Endothelial cell of umbilical vein (primary cell): ENCODE results near the gene FHDC1. TPM values are rescaled to one million over a fixed set of nuclear protein-coding genes. Genes with fewer than 3 reads are reported as not detected.

Experiments
- BruUV-seq: library from RNA; stranded (reverse); fragments of 400-500 nt; replicated peaks from 2 replicates; lab custom pipeline; 2021; lab: Mats Ljungman, UMichigan
- CTCF ChIA-PET: fragments of 300-600, 350-600 bp; sonication (Branson Sonifier 250); formaldehyde crosslinking; loops from one replicate; lab custom pipeline; 2021; ENCODE audit warnings: antibody characterized with exemption, inconsistent platforms; lab: Charles Lee
- POLR2A ChIA-PET: fragments of 300-600, 350-600 bp; sonication (Branson Sonifier 250); formaldehyde crosslinking; loops from one replicate; lab custom pipeline; 2021; ENCODE audit warnings: antibody characterized with exemption, inconsistent platforms; lab: Charles Lee
- DNase-seq: peaks from one replicate; pipeline ENCODE4 v3.0.0-alpha.2; 2011; ENCODE audit warnings: low read depth, low spot score
- FAIRE-seq: peaks from 2 replicates; lab custom pipeline; 2011; peaks lifted over from hg19 to GRCh38; lab: Jason Lieb, UNC
- H2AFZ ChIP-seq: 2 replicates; pipeline ENCODE4 v1.6.0; 2012; ENCODE audit warnings: low read depth, low read length, control low read depth, inconsistent platforms
- H3K27ac ChIP-seq: 2 replicates; pipeline ENCODE4 v1.5.1; 2011; ENCODE audit warnings: low read depth, mild to moderate bottlenecking, control low read depth, low read length, moderate library complexity; ENCODE audit not compliant: insufficient read depth
- H3K27me3 ChIP-seq, 2 experiments: 2 replicates each; pipeline versions ENCODE4 v1.6.0 to v1.6.1; 2011; ENCODE audit warnings: low read length in 2 of 2, mixed read lengths in 1 of 2; ENCODE audit not compliant: control insufficient read depth in 2 of 2, insufficient read depth in 2 of 2
- H3K36me3 ChIP-seq, 2 experiments: 2 replicates in 1 of 2; 3 replicates in 1 of 2; pipeline ENCODE4 v1.5.1; 2011; ENCODE audit warnings: low read length in 2 of 2, mild to moderate bottlenecking in 1 of 2, moderate library complexity in 1 of 2; ENCODE audit not compliant: control insufficient read depth in 2 of 2, insufficient read depth in 2 of 2; ENCODE audit errors: extremely low read depth in 1 of 2
- H3K4me1 ChIP-seq: 3 replicates; pipeline ENCODE4 v1.5.1; 2011; ENCODE audit warnings: mild to moderate bottlenecking, low read length; ENCODE audit not compliant: control insufficient read depth, insufficient read depth; ENCODE audit errors: extremely low read depth
- H3K4me2 ChIP-seq: 2 replicates; pipeline ENCODE4 v1.6.1; 2011; ENCODE audit warnings: low read length, control low read depth, mixed read lengths; ENCODE audit not compliant: insufficient read depth
- H3K4me3 ChIP-seq, 3 experiments: fragments of 200-600 bp in 1 of 3; sonication (generic), shearing (Covaris generic) in 1 of 3; replicated peaks in 1 of 3; 2 replicates each; pipeline ENCODE4 v1.5.1; 2011 to 2016; ENCODE audit warnings: control low read depth in 3 of 3, low read length in 3 of 3, mild to moderate bottlenecking in 2 of 3, inconsistent platforms in 1 of 3, low read depth in 1 of 3, moderate library complexity in 1 of 3; ENCODE audit not compliant: insufficient read depth in 1 of 3
- H3K79me2 ChIP-seq: 2 replicates; pipeline ENCODE4 v1.6.0; 2012; ENCODE audit warnings: low read length, inconsistent platforms; ENCODE audit not compliant: control insufficient read depth, insufficient read depth
- H3K9ac ChIP-seq: replicated peaks from 2 replicates; pipeline ENCODE3; 2011; ENCODE audit warnings: low read length, control low read depth; ENCODE audit not compliant: insufficient read depth; ENCODE audit errors: extremely low read depth
- H3K9me1 ChIP-seq: replicated peaks from 3 replicates; pipeline ENCODE4 v1.6.0; 2011; ENCODE audit warnings: mild to moderate bottlenecking, low read length; ENCODE audit not compliant: control insufficient read depth, insufficient read depth; ENCODE audit errors: extremely low read depth
- H3K9me3 ChIP-seq: replicated peaks from 2 replicates; pipeline ENCODE4 v1.5.1; 2012; ENCODE audit warnings: low read length, inconsistent platforms; ENCODE audit not compliant: control insufficient read depth, insufficient read depth
- H4K20me1 ChIP-seq: replicated peaks from 2 replicates; pipeline ENCODE3; 2011; ENCODE audit warnings: mild to moderate bottlenecking, low read length; ENCODE audit not compliant: control insufficient read depth, insufficient read depth; ENCODE audit errors: extremely low read depth
- EZH2 ChIP-seq: IDR thresholded peaks from 2 replicates; pipeline ENCODE4 v1.6.1; 2012; ENCODE audit warnings: borderline replicate concordance, low read depth, mild to moderate bottlenecking, moderate library complexity, low read length, inconsistent platforms; ENCODE audit not compliant: severe bottlenecking
- GATA2 ChIP-seq: IDR thresholded peaks from 2 replicates; pipeline ENCODE4 v1.7.0; 2011; ENCODE audit warnings: low read depth, mild to moderate bottlenecking, moderate library complexity, mixed read lengths, low read length; ENCODE audit not compliant: insufficient read length, insufficient read depth
- MYC ChIP-seq: IDR thresholded peaks from one replicate; pipeline ENCODE4 v1.6.1; 2011; ENCODE audit warnings: mild to moderate bottlenecking, low read depth, low read length
- POLR2A ChIP-seq: IDR thresholded peaks from 2 replicates; pipeline ENCODE4 v1.6.1; 2012; ENCODE audit warnings: low read depth, mild to moderate bottlenecking, control low read depth, low read length
- POLR2AphosphoS5 ChIP-seq: IDR thresholded peaks from 2 replicates; pipeline ENCODE4 v1.6.1; 2012; ENCODE audit warnings: low read depth, mild to moderate bottlenecking, control low read depth, low read length, moderate library complexity; ENCODE audit not compliant: insufficient read depth
- dilution Hi-C: fragments of 300-500 bp; cut with MboI; formaldehyde crosslinking; loops from one replicate; pipeline ENCODE4 v1.15.0; 2019; ENCODE audit warnings: low sequenced_read_pairs; ENCODE audit not compliant: extremely low pct_ligation_motif_present
- intact Hi-C: fragments of 100-400 bp; cut with micrococcal nuclease; formaldehyde crosslinking; loops from one replicate; pipeline ENCODE4 v1.10.0; 2022
- polyA plus RNA-seq, 4 experiments: library from polyadenylated mRNA; depleted of rRNA in 3 of 4; stranded (reverse) in 3 of 4; unstranded in 1 of 4; fragments of >200 nt; gene quantifications; 2 replicates each; pipeline versions ENCODE4 v1.2.1 to v1.2.3, GENCODE V29; 2011 to 2012; ENCODE audit warnings: missing spikeins in 1 of 4
- total RNA-seq: library from RNA; stranded (reverse); gene quantifications from 2 replicates; pipeline ENCODE4 v1.2.3, GENCODE V29; 2021

Gene FHDC1
- total and polyA plus RNA-seq, 2 donors (not counting 3 experiments of a cell fraction or from before 2014, with no cell fraction given) = 0.03 to 0.18 TPM

GRCh38 chr4:152920768-152921167, 15.4 kb upstream of the FHDC1 start:
- no peak for DNase-seq
- no peaks in the 10 kb centered on the region for H3K9me1 ChIP-seq
- H3K4me3 ChIP-seq = no peak overlapping the region
- no peak overlapping the region for H3K9ac ChIP-seq
- H3K36me3 ChIP-seq = no peaks in the 10 kb centered on the region
- H3K9me3 ChIP-seq = no peaks in the 10 kb centered on the region
- no peak overlapping the region for H3K27ac ChIP-seq
- intact Hi-C loops = no loop called here
- TF ChIP-seq MYC (no peak), GATA2 (no peak), POLR2A (no peak), EZH2 (no peak)
- dilution Hi-C loops = no loop called here
- no TSS peak for BruUV-seq
- no peaks in the 10 kb centered on the region for H3K79me2 ChIP-seq
- H4K20me1 ChIP-seq = no peaks in the 10 kb centered on the region
- no peaks in the 10 kb centered on the region for H3K27me3 ChIP-seq
- H3K4me1 ChIP-seq = no peaks in the 10 kb centered on the region
- no peak for FAIRE-seq
- H3K4me2 ChIP-seq = no peak overlapping the region
- ChIA-PET CTCF (no interaction called here), POLR2A (no interaction called here)
- H2AFZ ChIP-seq = no peak overlapping the region

GRCh38 chr4:152921284-152921683, 14.8 kb upstream of the FHDC1 start:
- Histone ChIP-seq H3K4me2 (no peak overlapping the region), H3K79me2 (no peaks in the 10 kb centered on the region), H3K4me1 (no peaks in the 10 kb centered on the region), H3K27ac (no peak overlapping the region), H3K36me3 (no peaks in the 10 kb centered on the region), H3K27me3 (no peaks in the 10 kb centered on the region), H3K4me3 (no peak overlapping the region), H4K20me1 (no peaks in the 10 kb centered on the region), H3K9me3 (no peaks in the 10 kb centered on the region), H3K9ac (no peak overlapping the region), H2AFZ (no peak overlapping the region), H3K9me1 (no peaks in the 10 kb centered on the region)
- TF ChIP-seq POLR2AphosphoS5 (no peak), POLR2A (no peak)
- intact Hi-C loops (no loop called here), dilution Hi-C loops (no loop called here)
- POLR2A ChIA-PET = no interaction called here
- CTCF ChIA-PET = no interaction called here
- no peak for FAIRE-seq
- no peak for DNase-seq
- no TSS peak for BruUV-seq
